ENCODE measurements around the gene ZYX. TPM values are rescaled to one million over a fixed set of nuclear protein-coding genes. Genes with fewer than 3 reads are reported as not detected.
A peak's percentile ranks its signal among the peaks of the same experiment; 100 is the strongest.

The ZYX gene
- total and polyA plus RNA-seq, 2 of the 13 experiments (the other 11 are each of a cell fraction or from before 2014, with no cell fraction given), result 9.9 to 13.7 TPM

DNA sequence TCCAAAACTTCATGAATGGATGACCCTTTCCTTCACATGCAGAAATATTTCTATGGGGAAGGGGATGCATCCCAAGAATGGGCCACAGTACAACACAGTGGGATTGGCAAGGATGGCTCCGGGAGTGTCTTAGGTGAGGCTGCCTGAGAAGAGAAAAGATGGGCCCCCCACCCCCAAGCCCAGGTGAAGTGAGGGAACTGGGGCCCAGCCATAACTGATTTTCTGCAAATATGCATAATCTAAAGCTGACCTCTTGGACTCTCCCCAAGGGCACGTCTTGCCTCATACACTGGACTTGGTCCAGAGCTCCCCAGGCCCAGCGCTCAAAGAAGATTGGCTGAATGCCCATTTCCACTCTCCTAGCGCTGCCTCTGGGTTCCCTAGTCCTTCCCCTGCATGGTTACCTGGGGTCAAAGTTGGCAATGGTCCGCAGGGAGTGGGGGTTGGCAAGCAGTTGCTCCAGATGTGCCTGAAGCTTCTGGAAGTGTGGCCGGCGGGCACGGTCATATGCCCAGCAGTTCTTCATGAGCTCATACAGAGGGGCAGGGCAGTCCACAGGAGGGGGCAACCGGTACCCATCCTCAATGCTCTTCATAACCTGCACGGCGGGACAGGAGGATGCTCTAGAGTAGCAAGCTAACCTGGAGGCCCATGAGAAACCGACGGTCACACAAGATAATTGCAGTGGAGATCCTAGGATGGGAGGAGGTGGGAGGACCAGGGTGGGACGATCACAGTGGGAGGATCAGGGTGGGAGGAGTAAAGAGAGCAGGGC is 12.3 kb downstream of the ZYX start (continued):
- TF ChIP-seq SP5 (CRISPR knock-in tag; IDR thresholded peaks at IDR 0.05; ENCODE audit: borderline replicate concordance, low read depth) (peak; percentile 27; the same call in 1 of the 2 replicates), ZNF652 (CRISPR knock-in tag; IDR thresholded peaks at IDR 0.05; ENCODE audit: borderline replicate concordance, low read depth) (peak; percentile 14; the same call in 1 of the 2 replicates), ZNF710 (CRISPR knock-in tag; IDR thresholded peaks at IDR 0.05; ENCODE audit: borderline replicate concordance) (peak; percentile 72; the same call in 1 of the 2 replicates), GFI1 (CRISPR knock-in tag; IDR thresholded peaks at IDR 0.05; ENCODE audit: borderline replicate concordance) (peak; percentile 45; the same call in 1 of the 2 replicates), POGZ (CRISPR knock-in tag; IDR thresholded peaks at IDR 0.05) (peak; percentile 86), IRF2 (CRISPR knock-in tag; IDR thresholded peaks at IDR 0.05) (peak; percentile 66), ZFX (CRISPR knock-in tag; IDR thresholded peaks at IDR 0.05; ENCODE audit: low read depth) (peak; percentile 50; the same call in 1 of the 2 replicates), ZSCAN9 (CRISPR knock-in tag; IDR thresholded peaks at IDR 0.05; ENCODE audit: borderline replicate concordance) (0 out of 2 replicates have a peak, but pooled peaks have one; percentile 23), PHF21A (CRISPR knock-in tag; IDR thresholded peaks at IDR 0.05) (peak; percentile 88), SOX6 (IDR thresholded peaks at IDR 0.05) (no peak), SOX6 (CRISPR knock-in tag; IDR thresholded peaks at IDR 0.05) (peak; percentile 92), ZEB1 (IDR thresholded peaks at IDR 0.05; ENCODE audit: insufficient replicate concordance, low read depth) (peak; percentile 93), ZNF709 (CRISPR knock-in tag; IDR thresholded peaks at IDR 0.05) (0 out of 2 replicates have a peak, but pooled peaks have one; percentile 27), ZNF552 (CRISPR knock-in tag; IDR thresholded peaks at IDR 0.05; ENCODE audit: borderline replicate concordance) (no peak), EP300 (IDR thresholded peaks at IDR 0.05; ENCODE audit: low read depth in 2 of 2, low read length in 2 of 2) (peak; percentile 58 to 85; a peak in 3 of 4 replicates), EP300 (CRISPR knock-in tag; IDR thresholded peaks at IDR 0.05; ENCODE audit: borderline replicate concordance) (peak; percentile 58; the same call in 1 of the 2 replicates), MYPOP (CRISPR knock-in tag; IDR thresholded peaks at IDR 0.05) (no peak)
- TF ChIP-seq, protein P1, sequence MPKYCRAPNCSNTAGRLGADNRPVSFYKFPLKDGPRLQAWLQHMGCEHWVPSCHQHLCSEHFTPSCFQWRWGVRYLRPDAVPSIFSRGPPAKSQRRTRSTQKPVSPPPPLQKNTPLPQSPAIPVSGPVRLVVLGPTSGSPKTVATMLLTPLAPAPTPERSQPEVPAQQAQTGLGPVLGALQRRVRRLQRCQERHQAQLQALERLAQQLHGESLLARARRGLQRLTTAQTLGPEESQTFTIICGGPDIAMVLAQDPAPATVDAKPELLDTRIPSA (CRISPR knock-in tag; IDR thresholded peaks at IDR 0.05; ENCODE audit: borderline replicate concordance), result no peak; the same call in 1 of the 2 replicates
- TF ChIP-seq, protein P2, sequence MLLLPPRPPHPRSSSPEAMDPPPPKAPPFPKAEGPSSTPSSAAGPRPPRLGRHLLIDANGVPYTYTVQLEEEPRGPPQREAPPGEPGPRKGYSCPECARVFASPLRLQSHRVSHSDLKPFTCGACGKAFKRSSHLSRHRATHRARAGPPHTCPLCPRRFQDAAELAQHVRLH (CRISPR knock-in tag; IDR thresholded peaks at IDR 0.05; ENCODE audit: borderline replicate concordance, low read depth), result peak; percentile 28; the same call in 1 of the 2 replicates
- TF ChIP-seq, protein P3, sequence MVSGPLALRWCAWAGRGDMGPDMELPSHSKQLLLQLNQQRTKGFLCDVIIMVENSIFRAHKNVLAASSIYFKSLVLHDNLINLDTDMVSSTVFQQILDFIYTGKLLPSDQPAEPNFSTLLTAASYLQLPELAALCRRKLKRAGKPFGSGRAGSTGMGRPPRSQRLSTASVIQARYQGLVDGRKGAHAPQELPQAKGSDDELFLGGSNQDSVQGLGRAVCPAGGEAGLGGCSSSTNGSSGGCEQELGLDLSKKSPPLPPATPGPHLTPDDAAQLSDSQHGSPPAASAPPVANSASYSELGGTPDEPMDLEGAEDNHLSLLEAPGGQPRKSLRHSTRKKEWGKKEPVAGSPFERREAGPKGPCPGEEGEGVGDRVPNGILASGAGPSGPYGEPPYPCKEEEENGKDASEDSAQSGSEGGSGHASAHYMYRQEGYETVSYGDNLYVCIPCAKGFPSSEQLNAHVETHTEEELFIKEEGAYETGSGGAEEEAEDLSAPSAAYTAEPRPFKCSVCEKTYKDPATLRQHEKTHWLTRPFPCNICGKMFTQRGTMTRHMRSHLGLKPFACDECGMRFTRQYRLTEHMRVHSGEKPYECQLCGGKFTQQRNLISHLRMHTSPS (CRISPR knock-in tag; IDR thresholded peaks at IDR 0.05; ENCODE audit: low read depth), result peak; percentile 72; the same call in 1 of the 2 replicates
- TF ChIP-seq, protein P4, sequence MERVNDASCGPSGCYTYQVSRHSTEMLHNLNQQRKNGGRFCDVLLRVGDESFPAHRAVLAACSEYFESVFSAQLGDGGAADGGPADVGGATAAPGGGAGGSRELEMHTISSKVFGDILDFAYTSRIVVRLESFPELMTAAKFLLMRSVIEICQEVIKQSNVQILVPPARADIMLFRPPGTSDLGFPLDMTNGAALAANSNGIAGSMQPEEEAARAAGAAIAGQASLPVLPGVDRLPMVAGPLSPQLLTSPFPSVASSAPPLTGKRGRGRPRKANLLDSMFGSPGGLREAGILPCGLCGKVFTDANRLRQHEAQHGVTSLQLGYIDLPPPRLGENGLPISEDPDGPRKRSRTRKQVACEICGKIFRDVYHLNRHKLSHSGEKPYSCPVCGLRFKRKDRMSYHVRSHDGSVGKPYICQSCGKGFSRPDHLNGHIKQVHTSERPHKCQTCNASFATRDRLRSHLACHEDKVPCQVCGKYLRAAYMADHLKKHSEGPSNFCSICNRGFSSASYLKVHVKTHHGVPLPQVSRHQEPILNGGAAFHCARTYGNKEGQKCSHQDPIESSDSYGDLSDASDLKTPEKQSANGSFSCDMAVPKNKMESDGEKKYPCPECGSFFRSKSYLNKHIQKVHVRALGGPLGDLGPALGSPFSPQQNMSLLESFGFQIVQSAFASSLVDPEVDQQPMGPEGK (CRISPR knock-in tag; IDR thresholded peaks at IDR 0.05), result peak; percentile 94

All from HepG2 (cell line).